Neural cell (in vitro differentiated cells): Measurements from ENCODE around the gene PIP4K2A.

Source experiments
- CTCF ChIP-seq: fragments of 450-650 bp; IDR thresholded peaks from 2 replicates; pipeline ENCODE4 v1.5.1; 2014; ENCODE audit warnings: antibody characterized with exemption, mild to moderate bottlenecking, moderate library complexity; ENCODE audit not compliant: poor library complexity, severe bottlenecking
- MXI1 ChIP-seq: fragments of 450-650 bp; conservative IDR thresholded peaks from 2 replicates; pipeline ENCODE4 v1.6.1; 2014; ENCODE audit warnings: antibody characterized with exemption, mild to moderate bottlenecking; ENCODE audit not compliant: poor library complexity, severe bottlenecking
- POLR2AphosphoS5 ChIP-seq: IDR thresholded peaks from 2 replicates; pipeline ENCODE4 v1.6.1; 2012
- RAD21 ChIP-seq: fragments of 450-650 bp; conservative IDR thresholded peaks from 2 replicates; pipeline ENCODE4 v1.6.1; 2014; ENCODE audit warnings: antibody characterized with exemption, mild to moderate bottlenecking, moderate library complexity

GRCh38 chr10:22597138-22597537, 117.2 kb downstream of the PIP4K2A start:
- TF ChIP-seq CTCF (no peak), MXI1 (no peak), RAD21 (no peak), POLR2AphosphoS5 (no peak)
